ENCODE data around the gene SYNGR3. TPM values are rescaled to one million over a fixed set of nuclear protein-coding genes. Genes with fewer than 3 reads are reported as not detected.

The SYNGR3 gene
- total RNA-seq, 1 experiment from 2014 or later, result 15.2 TPM

DNA sequence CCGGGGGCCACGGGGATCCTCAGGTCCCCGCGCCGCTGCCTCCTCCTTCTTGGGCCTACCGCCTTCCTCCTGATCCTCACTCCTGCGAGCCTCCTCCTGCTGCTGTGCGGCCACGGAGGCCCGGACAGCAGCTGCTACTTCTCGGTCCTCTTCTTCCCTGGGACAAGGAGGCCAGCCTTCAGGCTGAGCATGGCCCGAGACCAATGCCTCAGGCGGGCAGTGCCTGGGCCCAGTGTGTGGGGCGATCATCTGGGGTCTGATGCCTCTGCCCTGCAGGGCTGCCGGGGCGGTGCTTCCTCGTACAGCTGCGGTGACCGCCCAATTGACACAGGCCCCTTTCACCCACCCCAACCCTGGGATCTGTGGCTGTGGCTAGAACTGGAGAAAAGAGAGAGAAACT, 11.3 kb downstream of the SYNGR3 start:
- in situ Hi-C loops (cut with HindIII; ENCODE audit: low pct_unique_long_range_greater_than_20kb, low sequenced_read_pairs), result no loop called here
- no TSS peak for BruUV-seq (replicated peaks)
- TF ChIP-seq TCF7L2 (IDR thresholded peaks at IDR 0.05; ENCODE audit: low read depth, low read length), result no peak
- TF ChIP-seq, protein P1, sequence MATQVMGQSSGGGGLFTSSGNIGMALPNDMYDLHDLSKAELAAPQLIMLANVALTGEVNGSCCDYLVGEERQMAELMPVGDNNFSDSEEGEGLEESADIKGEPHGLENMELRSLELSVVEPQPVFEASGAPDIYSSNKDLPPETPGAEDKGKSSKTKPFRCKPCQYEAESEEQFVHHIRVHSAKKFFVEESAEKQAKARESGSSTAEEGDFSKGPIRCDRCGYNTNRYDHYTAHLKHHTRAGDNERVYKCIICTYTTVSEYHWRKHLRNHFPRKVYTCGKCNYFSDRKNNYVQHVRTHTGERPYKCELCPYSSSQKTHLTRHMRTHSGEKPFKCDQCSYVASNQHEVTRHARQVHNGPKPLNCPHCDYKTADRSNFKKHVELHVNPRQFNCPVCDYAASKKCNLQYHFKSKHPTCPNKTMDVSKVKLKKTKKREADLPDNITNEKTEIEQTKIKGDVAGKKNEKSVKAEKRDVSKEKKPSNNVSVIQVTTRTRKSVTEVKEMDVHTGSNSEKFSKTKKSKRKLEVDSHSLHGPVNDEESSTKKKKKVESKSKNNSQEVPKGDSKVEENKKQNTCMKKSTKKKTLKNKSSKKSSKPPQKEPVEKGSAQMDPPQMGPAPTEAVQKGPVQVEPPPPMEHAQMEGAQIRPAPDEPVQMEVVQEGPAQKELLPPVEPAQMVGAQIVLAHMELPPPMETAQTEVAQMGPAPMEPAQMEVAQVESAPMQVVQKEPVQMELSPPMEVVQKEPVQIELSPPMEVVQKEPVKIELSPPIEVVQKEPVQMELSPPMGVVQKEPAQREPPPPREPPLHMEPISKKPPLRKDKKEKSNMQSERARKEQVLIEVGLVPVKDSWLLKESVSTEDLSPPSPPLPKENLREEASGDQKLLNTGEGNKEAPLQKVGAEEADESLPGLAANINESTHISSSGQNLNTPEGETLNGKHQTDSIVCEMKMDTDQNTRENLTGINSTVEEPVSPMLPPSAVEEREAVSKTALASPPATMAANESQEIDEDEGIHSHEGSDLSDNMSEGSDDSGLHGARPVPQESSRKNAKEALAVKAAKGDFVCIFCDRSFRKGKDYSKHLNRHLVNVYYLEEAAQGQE (IDR thresholded peaks at IDR 0.05; ENCODE audit: insufficient read depth in 1 of 2, low read depth in 2 of 2, low read length in 1 of 2), result no peak
- CTCF ChIA-PET, result no interaction called here
- DNase-seq (ENCODE audit: low read depth, low spot score) (no peak), ATAC-seq (no peak)
- no peak overlapping the region for H3K27ac ChIP-seq (ENCODE audit: low read length)
- peaks cover 22% of the 10 kb centered on the region for H3K4me1 ChIP-seq (ENCODE audit: control insufficient read depth, insufficient read depth, low read length)
- intact Hi-C loops (cut with micrococcal nuclease; ENCODE audit: unreplicated experiment), result no loop called here
- POLR2A ChIA-PET, result no interaction called here
- H3K4me3 ChIP-seq (ENCODE audit: low read depth in 2 of 2, low read length in 2 of 2), result no peak overlapping the region
- no peaks in the 10 kb centered on the region for H3K9me3 ChIP-seq (ENCODE audit: control insufficient read depth, insufficient read depth, low read depth, low read length)
- H3K36me3 ChIP-seq (ENCODE audit: control insufficient read depth, insufficient read depth, low read length), result peaks cover 6% of the 10 kb centered on the region; the same call in 1 of the 2 replicates
- H3K27me3 ChIP-seq (ENCODE audit: control insufficient read depth, insufficient read depth, low read length), result no peaks in the 10 kb centered on the region

DNA sequence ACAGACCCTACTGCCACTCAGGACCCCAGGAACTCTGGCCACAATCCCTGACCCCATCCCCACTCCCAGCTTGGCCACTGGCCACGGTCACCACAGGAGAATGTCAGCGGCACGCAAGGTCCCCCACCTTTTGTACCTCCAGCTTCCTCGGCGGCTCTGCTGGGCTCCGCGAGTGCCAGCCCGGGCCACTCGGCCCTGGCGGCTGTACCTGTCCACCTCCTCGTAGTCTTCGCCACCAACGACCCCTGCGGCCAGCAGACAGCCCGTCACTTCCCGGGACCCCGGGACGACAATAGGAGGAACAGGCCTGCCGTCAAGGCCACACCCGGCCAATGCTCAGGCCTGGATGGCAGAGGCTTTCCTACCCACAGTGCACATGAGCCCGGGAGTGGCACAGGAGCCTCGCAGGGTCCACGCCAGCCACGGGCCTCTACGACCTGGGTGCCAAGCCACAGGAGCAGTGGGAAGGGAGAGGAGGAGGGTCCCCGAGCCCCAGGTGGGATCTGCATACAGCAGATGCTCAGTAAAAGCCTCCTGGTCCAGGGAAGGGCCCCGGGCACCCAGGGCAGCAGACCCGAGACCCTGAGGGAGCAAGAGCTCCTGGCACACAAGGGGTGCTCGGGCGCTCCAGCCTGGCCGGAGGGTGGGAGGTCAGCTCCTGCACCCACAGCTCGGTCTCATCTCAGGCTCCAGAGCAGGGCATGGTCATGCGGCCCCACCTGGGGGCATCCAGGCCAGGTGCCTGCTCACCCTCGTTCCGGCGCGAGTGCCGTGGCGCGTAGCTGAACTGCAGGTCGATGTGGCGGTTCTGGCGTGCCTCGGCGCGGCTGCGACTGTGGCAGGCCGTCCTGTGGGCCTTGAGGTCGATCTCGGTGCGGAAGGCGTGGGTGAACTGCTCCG, 11.9 kb downstream of the SYNGR3 start:
- TF ChIP-seq, protein P1 (IDR thresholded peaks at IDR 0.05; ENCODE audit: insufficient read depth in 1 of 2, low read depth in 2 of 2, low read length in 1 of 2), result no peak
- TF ChIP-seq TCF7L2 (IDR thresholded peaks at IDR 0.05; ENCODE audit: low read depth, low read length), result no peak
- TF ChIP-seq SIN3A (IDR thresholded peaks at IDR 0.05; ENCODE audit: borderline replicate concordance, insufficient read depth, low read depth, low read length), result no peak
- TF ChIP-seq, protein P2, sequence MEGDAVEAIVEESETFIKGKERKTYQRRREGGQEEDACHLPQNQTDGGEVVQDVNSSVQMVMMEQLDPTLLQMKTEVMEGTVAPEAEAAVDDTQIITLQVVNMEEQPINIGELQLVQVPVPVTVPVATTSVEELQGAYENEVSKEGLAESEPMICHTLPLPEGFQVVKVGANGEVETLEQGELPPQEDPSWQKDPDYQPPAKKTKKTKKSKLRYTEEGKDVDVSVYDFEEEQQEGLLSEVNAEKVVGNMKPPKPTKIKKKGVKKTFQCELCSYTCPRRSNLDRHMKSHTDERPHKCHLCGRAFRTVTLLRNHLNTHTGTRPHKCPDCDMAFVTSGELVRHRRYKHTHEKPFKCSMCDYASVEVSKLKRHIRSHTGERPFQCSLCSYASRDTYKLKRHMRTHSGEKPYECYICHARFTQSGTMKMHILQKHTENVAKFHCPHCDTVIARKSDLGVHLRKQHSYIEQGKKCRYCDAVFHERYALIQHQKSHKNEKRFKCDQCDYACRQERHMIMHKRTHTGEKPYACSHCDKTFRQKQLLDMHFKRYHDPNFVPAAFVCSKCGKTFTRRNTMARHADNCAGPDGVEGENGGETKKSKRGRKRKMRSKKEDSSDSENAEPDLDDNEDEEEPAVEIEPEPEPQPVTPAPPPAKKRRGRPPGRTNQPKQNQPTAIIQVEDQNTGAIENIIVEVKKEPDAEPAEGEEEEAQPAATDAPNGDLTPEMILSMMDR (IDR thresholded peaks at IDR 0.05), result no peak
- no peak for TF ChIP-seq POLR2AphosphoS5 (IDR thresholded peaks at IDR 0.05; ENCODE audit: low read depth, low read length)
- Histone ChIP-seq H3K9me3 (ENCODE audit: control insufficient read depth, insufficient read depth, low read depth, low read length) (no peaks in the 10 kb centered on the region), H3K27me3 (ENCODE audit: control insufficient read depth, insufficient read depth, low read length) (no peaks in the 10 kb centered on the region), H3K4me3 (ENCODE audit: low read depth in 2 of 2, low read length in 2 of 2) (no peak overlapping the region), H3K27ac (ENCODE audit: low read length) (no peak overlapping the region), H3K36me3 (ENCODE audit: control insufficient read depth, insufficient read depth, low read length) (peaks cover 6% of the 10 kb centered on the region; the same call in 1 of the 2 replicates), H3K4me1 (ENCODE audit: control insufficient read depth, insufficient read depth, low read length) (peaks cover 28% of the 10 kb centered on the region)
- no TSS peak for BruUV-seq (replicated peaks)
- in situ Hi-C loops (cut with HindIII; ENCODE audit: low pct_unique_long_range_greater_than_20kb, low sequenced_read_pairs), result no loop called here
- ATAC-seq (no peak), DNase-seq (ENCODE audit: low read depth, low spot score) (no peak)
- ChIA-PET CTCF (no interaction called here), POLR2A (no interaction called here)
- intact Hi-C loops (cut with micrococcal nuclease; ENCODE audit: unreplicated experiment), result no loop called here
